Measurements from ENCODE around the gene PI4KA.

DNA sequence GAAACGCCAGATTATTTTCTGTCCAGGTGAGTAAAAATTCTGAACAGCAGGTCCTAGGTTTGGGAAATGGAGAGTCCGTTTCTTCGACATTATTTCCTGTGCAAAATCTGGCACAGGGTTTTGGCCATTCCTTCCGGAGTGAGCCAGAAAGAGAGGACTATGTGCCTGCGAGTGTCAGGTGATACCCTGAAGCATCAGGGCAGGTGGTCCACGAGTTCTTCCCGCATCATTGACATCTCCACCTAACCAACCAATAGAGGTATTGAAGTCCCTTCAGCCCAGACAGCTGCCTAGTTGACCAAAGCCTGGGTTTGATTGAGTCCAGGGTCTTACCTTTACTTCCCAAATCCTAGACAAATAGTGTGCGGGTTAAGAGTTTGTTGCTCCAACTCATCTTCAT lies 1.0 kb upstream of the PI4KA start:
- TF ChIP-seq POLR2AphosphoS5 (IDR thresholded peaks at IDR 0.05): no peak
- TF ChIP-seq, protein P1, sequence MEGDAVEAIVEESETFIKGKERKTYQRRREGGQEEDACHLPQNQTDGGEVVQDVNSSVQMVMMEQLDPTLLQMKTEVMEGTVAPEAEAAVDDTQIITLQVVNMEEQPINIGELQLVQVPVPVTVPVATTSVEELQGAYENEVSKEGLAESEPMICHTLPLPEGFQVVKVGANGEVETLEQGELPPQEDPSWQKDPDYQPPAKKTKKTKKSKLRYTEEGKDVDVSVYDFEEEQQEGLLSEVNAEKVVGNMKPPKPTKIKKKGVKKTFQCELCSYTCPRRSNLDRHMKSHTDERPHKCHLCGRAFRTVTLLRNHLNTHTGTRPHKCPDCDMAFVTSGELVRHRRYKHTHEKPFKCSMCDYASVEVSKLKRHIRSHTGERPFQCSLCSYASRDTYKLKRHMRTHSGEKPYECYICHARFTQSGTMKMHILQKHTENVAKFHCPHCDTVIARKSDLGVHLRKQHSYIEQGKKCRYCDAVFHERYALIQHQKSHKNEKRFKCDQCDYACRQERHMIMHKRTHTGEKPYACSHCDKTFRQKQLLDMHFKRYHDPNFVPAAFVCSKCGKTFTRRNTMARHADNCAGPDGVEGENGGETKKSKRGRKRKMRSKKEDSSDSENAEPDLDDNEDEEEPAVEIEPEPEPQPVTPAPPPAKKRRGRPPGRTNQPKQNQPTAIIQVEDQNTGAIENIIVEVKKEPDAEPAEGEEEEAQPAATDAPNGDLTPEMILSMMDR (IDR thresholded peaks at IDR 0.05): no peak

Measured in esophagus muscularis mucosa (tissue), 3 donors.